Uterus (tissue), 4 donors: ENCODE measurements around the gene ATP5F1D. TPM values are rescaled to one million over a fixed set of nuclear protein-coding genes. Genes with fewer than 3 reads are reported as not detected.

Source experiments
- DNase-seq, 2 donors: peaks; one replicate each; pipeline ENCODE4 v3.0.0-alpha.2; 2019 to 2020
- H3K27ac ChIP-seq, 2 donors: fragments of 200-600 bp; sonication (generic); 1 replicate in 1 of 2; 2 replicates in 1 of 2; pipeline ENCODE4 v1.5.1; 2016 to 2018
- H3K27me3 ChIP-seq, 2 donors: fragments of 200-600 bp; sonication (generic); one replicate each; pipeline ENCODE4 v1.5.1; 2018 to 2019; ENCODE audit warnings: control low read depth in 1 of 2
- H3K36me3 ChIP-seq, 2 donors: fragments of 200-600 bp; sonication (generic); one replicate each; pipeline ENCODE4 v1.5.1; 2019; ENCODE audit warnings: control low read depth in 1 of 2
- H3K4me1 ChIP-seq, 2 donors: fragments of 200-600 bp; sonication (generic); one replicate each; pipeline ENCODE4 v1.5.1; 2018 to 2019; ENCODE audit warnings: control low read depth in 1 of 2
- H3K4me3 ChIP-seq, 2 donors: fragments of 200-600 bp; sonication (generic); 1 replicate in 1 of 2; 2 replicates in 1 of 2; pipeline ENCODE4 v1.5.1; 2018 to 2019; ENCODE audit warnings: mild to moderate bottlenecking in 1 of 2
- H3K9me3 ChIP-seq, 2 donors: fragments of 200-600 bp; sonication (generic); one replicate each; pipeline ENCODE4 v1.5.1; 2019; ENCODE audit warnings: control low read depth in 1 of 2
- POLR2A ChIP-seq, 2 donors: fragments of 450-650 bp; IDR thresholded peaks; one replicate each; pipeline ENCODE4 v1.6.1; 2016; ENCODE audit warnings: antibody characterized with exemption in 2 of 2, mild to moderate bottlenecking in 1 of 2, moderate library complexity in 1 of 2
- intact Hi-C: fragments of 100-400 bp; cut with DNase I; formaldehyde crosslinking; loops from one replicate; pipeline ENCODE4 v1.15.1; 2023; ENCODE audit warnings: low total_unique reads
- total RNA-seq, 4 donors: library from RNA; depleted of rRNA in 3 of 4; stranded (reverse); fragments of >200 nt in 3 of 4; gene quantifications; one replicate each; pipeline versions ENCODE4 v1.1.0 to v1.2.4, GENCODE V29; 2014 to 2023
- TF ChIP-seq, protein P1 (sequence below), 4 experiments: fragments of 200-600 bp in 2 of 4; fragments of 450-650 bp in 2 of 4; sonication (generic) in 2 of 4; IDR thresholded peaks; one replicate each; pipeline ENCODE4 v1.5.1; 2016 to 2019; ENCODE audit warnings: antibody characterized with exemption in 4 of 4, mild to moderate bottlenecking in 2 of 4, moderate library complexity in 1 of 4
- donor health status: DM: yes; HTN: yes; CAD: no.

The ATP5F1D gene
- total RNA-seq, 4 donors from 2014 or later: 4.7 to 164 (median 68.9) TPM

DNA sequence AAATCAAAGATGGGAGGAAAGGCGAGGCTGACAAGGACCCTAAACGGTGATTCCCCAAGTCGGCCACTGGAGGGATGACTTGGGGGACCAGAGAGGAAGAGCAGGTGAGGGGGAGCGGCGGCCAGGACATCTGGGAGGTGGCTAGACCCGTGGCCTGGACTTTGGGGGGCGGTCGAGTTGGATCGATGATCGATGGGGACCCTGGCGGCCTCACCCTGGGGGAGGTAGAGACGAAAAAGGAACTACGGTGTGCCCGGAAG, 19.9 kb downstream of the ATP5F1D start:
- no peak for DNase-seq
- no peaks in the 10 kb centered on the region for H3K9me3 ChIP-seq
- no peaks in the 10 kb centered on the region for H3K27me3 ChIP-seq
- peak overlapping the region; percentile 48 to 59 for H3K4me3 ChIP-seq
- H3K36me3 ChIP-seq: no peaks in the 10 kb centered on the region
- intact Hi-C loops: no loop called here
- H3K4me1 ChIP-seq: peaks cover 24 to 61% of the 10 kb centered on the region in 2 donors
- TF ChIP-seq, protein P1, sequence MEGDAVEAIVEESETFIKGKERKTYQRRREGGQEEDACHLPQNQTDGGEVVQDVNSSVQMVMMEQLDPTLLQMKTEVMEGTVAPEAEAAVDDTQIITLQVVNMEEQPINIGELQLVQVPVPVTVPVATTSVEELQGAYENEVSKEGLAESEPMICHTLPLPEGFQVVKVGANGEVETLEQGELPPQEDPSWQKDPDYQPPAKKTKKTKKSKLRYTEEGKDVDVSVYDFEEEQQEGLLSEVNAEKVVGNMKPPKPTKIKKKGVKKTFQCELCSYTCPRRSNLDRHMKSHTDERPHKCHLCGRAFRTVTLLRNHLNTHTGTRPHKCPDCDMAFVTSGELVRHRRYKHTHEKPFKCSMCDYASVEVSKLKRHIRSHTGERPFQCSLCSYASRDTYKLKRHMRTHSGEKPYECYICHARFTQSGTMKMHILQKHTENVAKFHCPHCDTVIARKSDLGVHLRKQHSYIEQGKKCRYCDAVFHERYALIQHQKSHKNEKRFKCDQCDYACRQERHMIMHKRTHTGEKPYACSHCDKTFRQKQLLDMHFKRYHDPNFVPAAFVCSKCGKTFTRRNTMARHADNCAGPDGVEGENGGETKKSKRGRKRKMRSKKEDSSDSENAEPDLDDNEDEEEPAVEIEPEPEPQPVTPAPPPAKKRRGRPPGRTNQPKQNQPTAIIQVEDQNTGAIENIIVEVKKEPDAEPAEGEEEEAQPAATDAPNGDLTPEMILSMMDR (IDR thresholded peaks at IDR 0.05): no peak
- TF ChIP-seq POLR2A (IDR thresholded peaks at IDR 0.05): no peak
- peak overlapping the region; percentile 94 to 95 for H3K27ac ChIP-seq

DNA sequence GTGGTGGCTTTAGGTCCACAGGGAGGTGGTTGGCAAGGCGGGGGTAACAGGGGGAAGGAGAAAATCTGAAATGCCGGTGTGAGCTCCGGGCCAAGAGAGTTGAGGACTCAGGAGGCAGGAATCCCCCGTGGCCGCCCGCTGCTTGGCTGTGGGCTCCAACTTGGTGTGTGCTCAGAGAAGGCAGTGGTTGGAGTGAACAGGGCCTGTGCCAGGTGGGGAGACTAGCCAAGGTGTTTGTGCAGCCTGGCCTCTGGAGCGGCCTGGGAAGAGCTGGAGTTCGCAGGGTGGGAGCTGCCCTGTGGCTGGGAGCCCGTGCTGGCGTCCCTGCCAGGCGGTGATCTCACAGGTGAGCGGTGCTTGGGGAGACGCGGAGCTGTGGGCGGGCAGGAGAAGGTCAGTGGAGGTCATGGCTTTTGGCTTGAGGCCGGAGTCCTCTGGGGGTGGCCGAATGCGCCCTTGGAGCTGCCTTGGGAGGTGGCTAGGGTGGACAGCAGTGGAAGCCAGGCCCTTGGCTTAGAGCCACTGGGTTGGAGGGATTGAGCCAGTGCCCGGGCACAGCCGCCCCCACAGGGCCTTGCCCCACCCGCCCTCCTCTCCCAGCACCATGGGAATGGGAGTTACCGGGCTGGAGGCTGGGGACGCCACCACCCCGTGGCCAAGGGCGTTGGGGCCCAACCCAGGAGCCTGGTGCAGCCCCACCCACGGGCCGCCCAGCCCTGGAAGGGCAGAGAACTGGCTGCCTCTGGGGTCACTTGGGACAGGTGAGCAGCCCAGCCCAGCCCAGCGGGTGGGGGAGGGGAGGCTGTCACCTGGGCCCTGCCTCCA, 20.5 kb downstream of the ATP5F1D start:
- DNase-seq: peak; percentile 89
- no peaks in the 10 kb centered on the region for H3K36me3 ChIP-seq
- TF ChIP-seq POLR2A (IDR thresholded peaks at IDR 0.05): peak in 1 of 2 donors; percentile 52
- TF ChIP-seq, protein P1 (IDR thresholded peaks at IDR 0.05): no peak
- intact Hi-C loops: no loop called here
- H3K27me3 ChIP-seq: no peaks in the 10 kb centered on the region
- peak overlapping the region; percentile 48 to 59 for H3K4me3 ChIP-seq
- peaks cover 24 to 58% of the 10 kb centered on the region in 2 donors for H3K4me1 ChIP-seq
- H3K27ac ChIP-seq: peak overlapping the region; percentile 94 to 95
- H3K9me3 ChIP-seq: no peaks in the 10 kb centered on the region

- Histone ChIP-seq H3K4me3 (no peak overlapping the region), H3K36me3 (no peaks in the 10 kb centered on the region), H3K4me1 (peaks cover 30 to 62% of the 10 kb centered on the region in 2 donors), H3K9me3 (no peaks in the 10 kb centered on the region), H3K27me3 (no peaks in the 10 kb centered on the region), H3K27ac (peak overlapping the region; percentile 94 to 95)
- intact Hi-C loops: no loop called here
- DNase-seq: peak in 1 of 2 donors; percentile 46
- TF ChIP-seq, protein P1 (IDR thresholded peaks at IDR 0.05): no peak
- TF ChIP-seq POLR2A (IDR thresholded peaks at IDR 0.05): no peak
Measured at GRCh38 chr19:1262623-1263123, 21.1 kb downstream of the ATP5F1D start.

- H3K4me1 ChIP-seq: peaks cover 35 to 65% of the 10 kb centered on the region in 2 donors
- TF ChIP-seq POLR2A (IDR thresholded peaks at IDR 0.05): no peak
- TF ChIP-seq, protein P1 (IDR thresholded peaks at IDR 0.05): no peak
- intact Hi-C loops: no loop called here
- H3K9me3 ChIP-seq: no peaks in the 10 kb centered on the region
- no peak for DNase-seq
- H3K36me3 ChIP-seq: no peaks in the 10 kb centered on the region
- H3K27me3 ChIP-seq: no peaks in the 10 kb centered on the region
- H3K27ac ChIP-seq: peak overlapping the region; percentile 94 to 95
- H3K4me3 ChIP-seq: no peak overlapping the region
Measured at GRCh38 chr19:1263188-1263587, 21.6 kb downstream of the ATP5F1D start.

DNA sequence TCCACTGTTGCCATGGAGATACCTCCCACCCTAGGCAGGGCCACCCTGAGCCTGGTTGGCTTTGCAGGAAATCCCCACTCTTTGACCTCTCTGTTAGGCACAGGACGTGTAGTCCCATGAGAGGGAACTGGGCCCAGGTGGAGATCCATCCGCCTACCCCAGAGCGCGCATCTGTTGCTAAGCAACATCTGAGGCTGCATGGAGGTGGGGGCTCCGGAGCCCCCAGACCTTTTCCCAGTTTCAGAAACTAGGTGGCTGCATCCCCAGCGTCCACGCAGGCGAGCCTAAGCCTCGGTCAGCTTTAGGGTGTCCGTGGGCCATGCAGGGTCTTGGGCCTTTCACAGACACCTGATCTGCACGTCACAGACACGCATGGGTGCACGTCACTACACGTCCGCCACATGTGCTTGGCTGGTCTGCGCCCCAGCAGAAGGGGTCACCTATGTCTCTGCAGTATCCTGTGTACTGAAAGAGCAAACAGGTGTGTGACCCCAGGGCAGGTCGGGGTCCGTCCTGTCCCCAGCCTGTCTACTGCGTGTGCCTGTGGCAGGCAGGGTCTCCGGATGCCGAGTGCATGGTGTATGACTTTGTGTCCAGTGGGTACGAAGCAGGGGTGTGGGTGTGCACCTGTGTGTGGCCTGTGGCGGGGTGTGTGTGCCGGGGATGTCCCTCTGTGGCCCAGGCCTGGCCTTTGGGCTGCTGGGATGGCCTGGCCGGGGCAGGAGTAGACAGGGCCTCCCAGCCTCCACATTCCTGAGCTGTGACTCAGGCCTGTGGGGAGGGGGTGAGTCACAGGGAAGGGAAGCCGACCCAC, 23.5 kb downstream of the ATP5F1D start:
- no peaks in the 10 kb centered on the region for H3K36me3 ChIP-seq
- TF ChIP-seq, protein P1 (IDR thresholded peaks at IDR 0.05): no peak
- TF ChIP-seq POLR2A (IDR thresholded peaks at IDR 0.05): no peak
- H3K4me1 ChIP-seq: peaks cover 32 to 56% of the 10 kb centered on the region in 2 donors
- H3K4me3 ChIP-seq: no peak overlapping the region
- no peaks in the 10 kb centered on the region for H3K9me3 ChIP-seq
- intact Hi-C loops: no loop called here
- H3K27me3 ChIP-seq: no peaks in the 10 kb centered on the region
- peak; percentile 85 to 88 for DNase-seq
- peak overlapping the region; percentile 90 to 91 for H3K27ac ChIP-seq
